A549 treated with RU486 at 1 μM for 4 hours (cell line): ENCODE data around the gene ACVR1B. TPM values are rescaled to one million over a fixed set of nuclear protein-coding genes. Genes with fewer than 3 reads are reported as not detected.

ENCODE experiments used
- total RNA-seq: library from RNA; stranded (reverse); fragments of 200-300 nt; extraction: Qiagen RNA extraction; gene quantifications from 5 replicates; pipeline ENCODE4 v1.2.3, GENCODE V29; 2022; ENCODE audit warnings: low read depth

Gene ACVR1B
- total RNA-seq = 14.1 to 17.9 TPM (median 16.7 TPM) in 5 replicates

GRCh38 chr12:51951199-51951842 lies at the start of gene ACVR1B:
ACVR1B (plus strand) TSS chr12:51951699; CDS start chr12:51951744, 45 bp downstream.

DNA sequence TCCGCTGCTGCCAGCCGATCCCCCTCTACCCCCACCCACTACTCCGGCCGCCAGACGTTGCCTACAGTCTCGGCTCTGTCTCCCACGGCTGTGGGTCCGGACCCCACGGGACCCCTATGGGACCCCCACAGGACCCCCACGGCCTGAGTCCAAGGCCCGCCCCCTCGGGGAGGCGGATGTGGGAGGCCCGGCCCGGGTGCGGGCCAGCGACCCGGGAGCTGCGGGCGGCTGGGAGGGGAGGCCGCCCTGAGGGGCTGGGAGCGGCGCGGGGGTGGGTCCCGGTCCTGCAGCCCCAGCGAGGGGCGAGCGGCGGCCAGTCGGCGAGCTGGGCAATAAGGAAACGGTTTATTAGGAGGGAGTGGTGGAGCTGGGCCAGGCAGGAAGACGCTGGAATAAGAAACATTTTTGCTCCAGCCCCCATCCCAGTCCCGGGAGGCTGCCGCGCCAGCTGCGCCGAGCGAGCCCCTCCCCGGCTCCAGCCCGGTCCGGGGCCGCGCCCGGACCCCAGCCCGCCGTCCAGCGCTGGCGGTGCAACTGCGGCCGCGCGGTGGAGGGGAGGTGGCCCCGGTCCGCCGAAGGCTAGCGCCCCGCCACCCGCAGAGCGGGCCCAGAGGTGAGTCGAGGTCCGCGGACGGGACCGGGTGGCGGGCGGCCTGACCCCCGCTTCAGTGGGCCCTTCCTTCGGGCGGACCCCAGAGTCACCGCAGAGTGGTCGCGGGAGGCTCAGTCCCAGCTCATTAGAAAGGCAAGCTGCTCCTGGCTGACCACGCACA lies 44.2 kb upstream of the ACVR1B start, which contains the start of gene ACVRL1:
ACVRL1 (plus strand) TSS at position 422 of the 773 bp plus-strand sequence. CDS start 4,971 bp downstream, outside the sequence.

DNA sequence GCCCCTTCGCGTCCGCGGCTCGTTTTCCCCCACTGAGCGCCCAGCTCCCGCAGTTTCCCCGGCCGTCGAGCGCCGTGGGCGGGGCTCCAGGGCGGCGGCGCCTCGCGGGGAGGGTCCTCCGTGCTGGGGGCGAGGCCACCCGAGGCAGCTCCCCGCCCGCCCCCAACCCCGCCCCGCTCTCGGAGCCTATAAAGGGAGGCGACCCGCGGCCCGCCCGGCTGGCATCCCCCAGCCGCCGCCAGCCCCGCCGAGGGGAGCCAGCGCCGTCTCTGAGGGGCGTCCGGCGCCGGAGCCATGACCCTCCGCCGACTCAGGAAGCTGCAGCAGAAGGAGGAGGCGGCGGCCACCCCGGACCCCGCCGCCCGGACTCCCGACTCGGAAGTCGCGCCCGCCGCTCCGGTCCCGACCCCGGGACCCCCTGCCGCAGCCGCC lies 55.2 kb downstream of the ACVR1B start, which contains the start of gene TAMALIN:
TAMALIN (plus strand) TSS at position 221 of the 432 bp plus-strand sequence; CDS start at position 295, 74 bp downstream.

Other genes with a start within 250 kb of the ACVR1B start
- gene FIGNL2, start 103.0 kb upstream of the ACVR1B start, total RNA-seq = 0.22 to 0.41 TPM (median 0.30 TPM) in 5 replicates
- 0.14 to 0.24 TPM in 2 of 5 replicates, not detected in the others for gene ANKRD33, start 63.6 kb upstream of the ACVR1B start, total RNA-seq
- gene ACVRL1, start 44.2 kb upstream of the ACVR1B start, total RNA-seq = 0.06 to 0.15 TPM (median 0.12 TPM) in 3 of 5 replicates, not detected in the others
- 0.17 to 1.3 TPM (median 0.61 TPM) in 5 replicates for gene TAMALIN, start 55.2 kb downstream of the ACVR1B start, total RNA-seq
- gene NR4A1, start 99.7 kb downstream of the ACVR1B start, total RNA-seq = 28.1 to 48.1 TPM (median 36.7 TPM) in 5 replicates
- 74.0 to 98.4 TPM (median 94.9 TPM) in 5 replicates for gene ATG101, start 118.3 kb downstream of the ACVR1B start, total RNA-seq
- gene SMIM41, start 128.0 kb downstream of the ACVR1B start, total RNA-seq = not detected in 5 replicates
- 46.7 to 71.8 TPM (median 60.6 TPM) in 5 replicates for gene KRT80, start 240.3 kb downstream of the ACVR1B start, total RNA-seq